Measurements from ENCODE around the gene SOX6. TPM values are rescaled to one million over a fixed set of nuclear protein-coding genes. Genes with fewer than 3 reads are reported as not detected.

The SOX6 gene
- polyA plus RNA-seq, 1 of the 3 experiments (the other 2 are of a cell fraction) = 0.03 TPM

GRCh38 chr11:16026849-16027248, 329.5 kb downstream of the SOX6 start:
- H3K36me3 ChIP-seq (replicated peaks in 1 of 2; ENCODE audit: control insufficient read depth in 1 of 2, insufficient read depth in 2 of 2, low read length in 1 of 2) = no peaks in the 10 kb centered on the region
- 61% methylated on average over 2 of the region's 2 CpGs for WGBS (ENCODE audit: low lambda C conversion rate)
- no peak for TF ChIP-seq POLR2AphosphoS5 (IDR thresholded peaks at IDR 0.05; ENCODE audit: low read depth, low read length)
- no peak for TF ChIP-seq CHD2 (IDR thresholded peaks at IDR 0.05; ENCODE audit: low read length, partially characterized antibody)
- no peak for TF ChIP-seq USF2 (IDR thresholded peaks at IDR 0.05; ENCODE audit: borderline replicate concordance, low read depth, low read length)
- TF ChIP-seq MXI1 (IDR thresholded peaks at IDR 0.05; ENCODE audit: low read depth, low read length) = no peak
- TF ChIP-seq CTCF (IDR thresholded peaks at IDR 0.05) = no peak
- TF ChIP-seq EZH2phosphoT487 (IDR thresholded peaks at IDR 0.05; ENCODE audit: borderline replicate concordance, low read depth) = no peak
- TF ChIP-seq SMC3 (IDR thresholded peaks at IDR 0.05; ENCODE audit: low read depth, low read length) = no peak
- no peak for TF ChIP-seq TEAD4 (IDR thresholded peaks at IDR 0.05; ENCODE audit: borderline replicate concordance, insufficient read depth)
- no peak for TF ChIP-seq EP300 (IDR thresholded peaks at IDR 0.05; ENCODE audit: borderline replicate concordance in 1 of 2, low read depth in 1 of 2, low read length in 1 of 2)
- TF ChIP-seq NRF1 (IDR thresholded peaks at IDR 0.05; ENCODE audit: low read depth, low read length) = no peak
- ChIA-PET POLR2A (no interaction called here), CTCF (no interaction called here)
- no peak overlapping the region for H2AFZ ChIP-seq (ENCODE audit: low read depth)
- no peaks in the 10 kb centered on the region; a peak in 1 of 4 replicates for H3K4me1 ChIP-seq (ENCODE audit: control insufficient read depth in 1 of 2, insufficient read depth in 2 of 2, low read depth in 1 of 2, low read length in 1 of 2)
- no peak overlapping the region for H3K27ac ChIP-seq (ENCODE audit: low read depth in 2 of 2, low read length in 1 of 2)
- no peaks in the 10 kb centered on the region for H3K9me2 ChIP-seq
- no peak overlapping the region for H3K4me2 ChIP-seq
- DNase-seq = no peak
- H3K27me3 ChIP-seq (ENCODE audit: insufficient read depth) = no peaks in the 10 kb centered on the region
- H3K79me2 ChIP-seq (ENCODE audit: insufficient read depth) = no peaks in the 10 kb centered on the region
- H3K9me3 ChIP-seq = no peaks in the 10 kb centered on the region
- no peaks in the 10 kb centered on the region for H4K20me1 ChIP-seq (ENCODE audit: insufficient read depth)
- no peak overlapping the region for H3K4me3 ChIP-seq (ENCODE audit: low read depth in 2 of 2, low read length in 1 of 2)
- no peak overlapping the region for H3K9ac ChIP-seq
- no peaks in the 10 kb centered on the region for H3F3A ChIP-seq (replicated peaks; ENCODE audit: insufficient read depth)

- Histone ChIP-seq H3K4me2 (no peak overlapping the region), H3K27me3 (ENCODE audit: insufficient read depth) (no peaks in the 10 kb centered on the region), H3K79me2 (ENCODE audit: insufficient read depth) (no peaks in the 10 kb centered on the region), H3K9ac (no peak overlapping the region), H3K27ac (ENCODE audit: low read depth in 2 of 2, low read length in 1 of 2) (no peak overlapping the region), H3K9me3 (no peaks in the 10 kb centered on the region), H4K20me1 (ENCODE audit: insufficient read depth) (no peaks in the 10 kb centered on the region), H3K4me3 (ENCODE audit: low read depth in 2 of 2, low read length in 1 of 2) (no peak overlapping the region), H3K36me3 (replicated peaks in 1 of 2; ENCODE audit: control insufficient read depth in 1 of 2, insufficient read depth in 2 of 2, low read length in 1 of 2) (no peaks in the 10 kb centered on the region), H3F3A (replicated peaks; ENCODE audit: insufficient read depth) (no peaks in the 10 kb centered on the region), H3K9me2 (no peaks in the 10 kb centered on the region), H2AFZ (ENCODE audit: low read depth) (no peak overlapping the region), H3K4me1 (ENCODE audit: control insufficient read depth in 1 of 2, insufficient read depth in 2 of 2, low read depth in 1 of 2, low read length in 1 of 2) (peaks cover 0 to 3% of the 10 kb centered on the region in 2 experiments; a peak in 3 of 4 replicates)
- ChIA-PET POLR2A (no interaction called here), CTCF (no interaction called here)
- 79% methylated on average over 4 of the region's 4 CpGs for WGBS (ENCODE audit: low lambda C conversion rate)
- no peak for TF ChIP-seq REST (IDR thresholded peaks at IDR 0.05; ENCODE audit: low read depth, low read length)
- TF ChIP-seq CHD2 (IDR thresholded peaks at IDR 0.05; ENCODE audit: low read length, partially characterized antibody) = no peak
- no peak for DNase-seq
Measured at GRCh38 chr11:16018931-16019330, 337.4 kb downstream of the SOX6 start.

Data from SK-N-SH (cell line).